Measurements from ENCODE around the gene SLITRK3. TPM values are rescaled to one million over a fixed set of nuclear protein-coding genes. Genes with fewer than 3 reads are reported as not detected.

Gene SLITRK3
- total RNA-seq = not detected in 2 replicates

GRCh38 chr3:165195640-165196576 is at the start of gene SLITRK3:
Gene SLITRK3, minus strand, starts transcription at chr3:165196384. Its CDS starts 5,554 bp downstream, at chr3:165190830.

Other genes starting within 250 kb of the SLITRK3 start
- not detected in 2 replicates for gene SI, start 117.9 kb downstream of the SLITRK3 start, total RNA-seq

Data from cardiac ventricle fibroblast (primary cell).